H9 (cell line): Measurements from ENCODE around the gene SYNPO. TPM values are rescaled to one million over a fixed set of nuclear protein-coding genes. Genes with fewer than 3 reads are reported as not detected.
A peak's percentile ranks its signal among the peaks of the same experiment; 100 is the strongest.

Source experiments
- DNase-seq: peaks from one replicate; pipeline ENCODE4 v3.0.0-alpha.2; 2017
- H2AFZ ChIP-seq: one replicate; pipeline ENCODE4 v1.6.1; 2013; ENCODE audit warnings: mild to moderate bottlenecking, low read length, control low read depth, moderate library complexity
- H2AK5ac ChIP-seq: 2 replicates; pipeline ENCODE4 v1.6.1; 2013; ENCODE audit warnings: low read length, control low read depth, mixed read lengths; ENCODE audit not compliant: insufficient read length
- H2BK120ac ChIP-seq: one replicate; pipeline ENCODE4 v1.6.1; 2013; ENCODE audit warnings: low read depth, mild to moderate bottlenecking, low read length, control low read depth, inconsistent platforms; ENCODE audit not compliant: poor library complexity, severe bottlenecking
- H2BK12ac ChIP-seq: 2 replicates; pipeline ENCODE4 v1.6.1; 2013; ENCODE audit warnings: low read length, control low read depth, mixed read lengths, low read depth; ENCODE audit not compliant: insufficient read length
- H2BK15ac ChIP-seq: 2 replicates; pipeline ENCODE4 v1.6.1; 2013; ENCODE audit warnings: low read depth, low read length, control low read depth
- H2BK20ac ChIP-seq: one replicate; pipeline ENCODE4 v1.6.1; 2013; ENCODE audit warnings: low read depth, mild to moderate bottlenecking, low read length, control low read depth, inconsistent platforms; ENCODE audit not compliant: poor library complexity, severe bottlenecking
- H2BK5ac ChIP-seq: 2 replicates; pipeline ENCODE4 v1.6.1; 2013; ENCODE audit warnings: low read length, control low read depth, mixed read lengths; ENCODE audit not compliant: insufficient read length
- H3K14ac ChIP-seq: 2 replicates; pipeline ENCODE4 v1.6.1; 2013; ENCODE audit warnings: low read length, control low read depth; ENCODE audit not compliant: insufficient read depth
- H3K18ac ChIP-seq: 2 replicates; pipeline ENCODE4 v1.6.1; 2013; ENCODE audit warnings: low read depth, mild to moderate bottlenecking, mixed read lengths, low read length, control low read depth; ENCODE audit not compliant: insufficient read length
- H3K23ac ChIP-seq: 2 replicates; pipeline ENCODE4 v1.6.1; 2013; ENCODE audit warnings: low read length, control low read depth, mixed read lengths, low read depth; ENCODE audit not compliant: insufficient read length
- H3K23me2 ChIP-seq: 2 replicates; pipeline ENCODE4 v1.6.1; 2013; ENCODE audit warnings: low read depth, mild to moderate bottlenecking, mixed read lengths, low read length, control low read depth; ENCODE audit not compliant: insufficient read length, poor library complexity, severe bottlenecking
- H3K27ac ChIP-seq: 2 replicates; pipeline ENCODE4 v1.5.1; 2013; ENCODE audit warnings: low read length, control low read depth, mixed read lengths, low read depth; ENCODE audit not compliant: insufficient read length
- H3K27me3 ChIP-seq: 2 replicates; pipeline ENCODE4 v1.6.1; 2013; ENCODE audit warnings: low read length, control low read depth, inconsistent platforms; ENCODE audit not compliant: insufficient read depth
- H3K4ac ChIP-seq: 2 replicates; pipeline ENCODE4 v1.6.1; 2013; ENCODE audit warnings: low read depth, mild to moderate bottlenecking, control low read depth, inconsistent platforms, low read length, moderate library complexity
- H3K4me1 ChIP-seq: 2 replicates; pipeline ENCODE4 v1.6.1; 2013; ENCODE audit warnings: low read length, control low read depth, inconsistent platforms; ENCODE audit not compliant: insufficient read depth
- H3K4me2 ChIP-seq: 2 replicates; pipeline ENCODE4 v1.6.1; 2013; ENCODE audit warnings: low read length, control low read depth, mixed read lengths; ENCODE audit not compliant: insufficient read length, insufficient read depth
- H3K56ac ChIP-seq: 2 replicates; pipeline ENCODE4 v1.6.1; 2013; ENCODE audit warnings: low read depth, mild to moderate bottlenecking, mixed read lengths, low read length, control low read depth; ENCODE audit not compliant: insufficient read length
- H3K79me1 ChIP-seq: 2 replicates; pipeline ENCODE4 v1.6.1; 2013; ENCODE audit warnings: low read depth, mild to moderate bottlenecking, moderate library complexity, low read length, control low read depth, inconsistent platforms; ENCODE audit not compliant: insufficient read depth, poor library complexity, severe bottlenecking
- H3K79me2 ChIP-seq: 2 replicates; pipeline ENCODE4 v1.6.1; 2013; ENCODE audit warnings: low read length, control low read depth, inconsistent platforms; ENCODE audit not compliant: insufficient read depth
- H3K9ac ChIP-seq: 2 replicates; pipeline ENCODE4 v1.6.1; 2013; ENCODE audit warnings: low read length, control low read depth, mixed read lengths; ENCODE audit not compliant: insufficient read length; ENCODE audit errors: extremely low read depth
- H3K9me3 ChIP-seq: one replicate; pipeline ENCODE4 v1.6.1; 2013; ENCODE audit warnings: low read depth, low read length, inconsistent platforms; ENCODE audit not compliant: control insufficient read depth
- H3T11ph ChIP-seq: one replicate; pipeline ENCODE4 v1.6.1; 2013; ENCODE audit warnings: mild to moderate bottlenecking, low read length, control low read depth, inconsistent platforms
- H4K20me1 ChIP-seq: one replicate; pipeline ENCODE4 v1.6.1; 2013; ENCODE audit not compliant: control insufficient read depth, insufficient read length, insufficient read depth
- H4K5ac ChIP-seq: 2 replicates; pipeline ENCODE4 v1.6.1; 2013; ENCODE audit warnings: low read depth, mild to moderate bottlenecking, mixed read lengths, low read length, control low read depth; ENCODE audit not compliant: insufficient read length
- H4K8ac ChIP-seq: replicated peaks from 2 replicates; pipeline ENCODE4 v1.6.1; 2013; ENCODE audit warnings: low read length, control low read depth, mixed read lengths, low read depth; ENCODE audit not compliant: insufficient read length
- H4K91ac ChIP-seq: 2 replicates; pipeline ENCODE4 v1.6.1; 2013; ENCODE audit warnings: low read depth, mild to moderate bottlenecking, moderate library complexity, mixed read lengths, low read length, control low read depth; ENCODE audit not compliant: insufficient read length
- H3K27ac Mint-ChIP-seq, 3 experiments: 2 replicates in 2 of 3; 3 replicates in 1 of 3; pipeline ENCODE4 v1.8.0; 2020 to 2021; ENCODE audit warnings: mixed read lengths in 3 of 3, mild to moderate bottlenecking in 1 of 3, moderate library complexity in 1 of 3
- H3K27me3 Mint-ChIP-seq: 2 replicates; pipeline ENCODE4 v1.8.0; 2021; ENCODE audit warnings: low read depth, mild to moderate bottlenecking, moderate library complexity, mixed read lengths
- H3K36me3 Mint-ChIP-seq, 3 experiments: 2 replicates in 2 of 3; 3 replicates in 1 of 3; pipeline ENCODE4 v1.8.0; 2020 to 2021; ENCODE audit warnings: low read depth in 3 of 3, mixed read lengths in 3 of 3; ENCODE audit not compliant: insufficient read depth in 1 of 3
- H3K4me1 Mint-ChIP-seq, 2 experiments: 2 replicates each; pipeline ENCODE4 v1.8.0; 2020; ENCODE audit warnings: mixed read lengths in 2 of 2
- H3K4me3 Mint-ChIP-seq, 2 experiments: 2 replicates in 1 of 2; 3 replicates in 1 of 2; pipeline ENCODE4 v1.8.0; 2020 to 2021; ENCODE audit warnings: mild to moderate bottlenecking in 2 of 2, mixed read lengths in 2 of 2, moderate library complexity in 1 of 2
- H3K9me3 Mint-ChIP-seq, 2 experiments: 2 replicates in 1 of 2; 3 replicates in 1 of 2; pipeline ENCODE4 v1.8.0; 2020; ENCODE audit warnings: mild to moderate bottlenecking in 2 of 2, mixed read lengths in 2 of 2, moderate library complexity in 1 of 2
- CTCF ChIP-seq: fragments of 200-600 bp; sonication (generic); conservative IDR thresholded peaks from 3 replicates; pipeline ENCODE4 v1.8.0; 2021; ENCODE audit warnings: antibody characterized with exemption, mild to moderate bottlenecking
- WGBS: extraction: QIAGEN DNeasy Blood & Tissue Kit; methylation state at CpG from one replicate; pipeline ENCODE4 v1.1.7; 2013; ENCODE audit warnings: missing lambda C conversion rate, low lambda C conversion rate, mixed read lengths; ENCODE audit not compliant: insufficient read length; ENCODE audit errors: extremely low coverage; 5-methylcytosine and 5-hydroxymethylcytosine counted together
- total RNA-seq: library from RNA; stranded (reverse); gene quantifications from 2 replicates; pipeline ENCODE4 v1.2.1, GENCODE V29; 2021

Gene SYNPO
- total RNA-seq, 1 experiment from 2014 or later: 1.7 TPM

DNA sequence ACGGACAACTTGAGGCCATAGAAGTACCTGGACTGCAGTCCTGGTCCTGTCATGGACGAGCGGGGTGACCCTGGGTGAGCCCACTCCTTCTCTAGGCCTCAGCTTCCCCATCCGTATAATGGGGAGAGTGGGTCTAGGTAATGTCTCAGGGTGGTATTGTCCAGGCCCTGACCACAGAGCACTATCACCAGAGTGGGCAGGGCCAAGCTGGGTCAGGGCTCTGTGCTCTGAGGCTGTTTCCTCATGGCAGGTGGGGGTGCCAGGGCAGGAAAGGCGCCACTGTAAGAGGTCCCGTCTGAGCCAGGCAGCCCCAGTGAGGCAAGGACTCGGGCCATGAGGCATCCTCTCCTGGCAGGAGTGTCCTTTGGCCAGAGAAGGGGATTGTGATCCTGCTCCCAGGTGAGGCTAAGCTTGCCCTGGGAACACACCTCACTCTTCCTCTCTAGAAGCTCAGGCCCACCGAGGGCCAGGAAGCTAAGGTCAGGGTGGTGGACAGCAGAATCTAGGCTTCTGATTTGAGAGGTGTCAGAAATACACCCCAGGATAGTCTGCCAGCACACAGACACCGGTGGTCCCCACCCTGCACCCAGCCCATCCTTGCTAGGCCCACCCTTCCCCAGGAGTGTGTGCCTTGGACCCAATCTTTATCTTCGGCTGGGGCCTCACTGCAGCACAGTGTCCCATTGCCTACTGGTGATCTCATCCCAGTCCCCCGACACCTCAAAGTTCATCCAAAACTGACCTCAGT lies 19.1 kb downstream of the SYNPO start:
- Histone ChIP-seq H3K79me1 (no peaks in the 10 kb centered on the region), H3K27ac (no peak overlapping the region), H3K4ac (no peak overlapping the region), H2AK5ac (no peak overlapping the region), H3K9me3 (no peaks in the 10 kb centered on the region), H3K79me2 (no peaks in the 10 kb centered on the region), H3K9ac (no peak overlapping the region), H4K91ac (no peak overlapping the region), H4K20me1 (no peaks in the 10 kb centered on the region), H2BK12ac (no peak overlapping the region), H2BK5ac (no peak overlapping the region), H2AFZ (no peak overlapping the region), H2BK20ac (no peak overlapping the region), H3K23me2 (peaks cover 4% of the 10 kb centered on the region), H4K8ac (no peak overlapping the region), H3K4me1 (no peaks in the 10 kb centered on the region), H3K27me3 (no peaks in the 10 kb centered on the region; the same call in 1 of the 2 replicates), H3K4me2 (no peak overlapping the region), H3T11ph (no peak overlapping the region), H3K56ac (no peak overlapping the region), H3K18ac (no peak overlapping the region), H3K23ac (no peak overlapping the region), H2BK15ac (no peak overlapping the region), H3K14ac (no peak overlapping the region; the same call in 1 of the 2 replicates), H4K5ac (no peak overlapping the region), H2BK120ac (no peak overlapping the region)
- Mint-ChIP-seq H3K9me3 (no peaks in the 10 kb centered on the region), H3K36me3 (no peaks in the 10 kb centered on the region; a peak in 1 of 7 replicates), H3K27ac (no peak overlapping the region; a peak in 2 of 7 replicates), H3K4me3 (no peak overlapping the region), H3K27me3 (peaks cover 26% of the 10 kb centered on the region), H3K4me1 (peaks cover 19 to 41% of the 10 kb centered on the region in 2 experiments)
- no peak for TF ChIP-seq CTCF
- peak; percentile 19 for DNase-seq
- no CpG with 5 or more reads among the region's 11 CpGs for WGBS
